ENCODE measurements around the gene BRIP1. TPM values are rescaled to one million over a fixed set of nuclear protein-coding genes. Genes with fewer than 3 reads are reported as not detected.
A peak's percentile ranks its signal among the peaks of the same experiment; 100 is the strongest.

BRIP1 gene
- total RNA-seq, 1 experiment from 2014 or later: 4.7 TPM

DNA sequence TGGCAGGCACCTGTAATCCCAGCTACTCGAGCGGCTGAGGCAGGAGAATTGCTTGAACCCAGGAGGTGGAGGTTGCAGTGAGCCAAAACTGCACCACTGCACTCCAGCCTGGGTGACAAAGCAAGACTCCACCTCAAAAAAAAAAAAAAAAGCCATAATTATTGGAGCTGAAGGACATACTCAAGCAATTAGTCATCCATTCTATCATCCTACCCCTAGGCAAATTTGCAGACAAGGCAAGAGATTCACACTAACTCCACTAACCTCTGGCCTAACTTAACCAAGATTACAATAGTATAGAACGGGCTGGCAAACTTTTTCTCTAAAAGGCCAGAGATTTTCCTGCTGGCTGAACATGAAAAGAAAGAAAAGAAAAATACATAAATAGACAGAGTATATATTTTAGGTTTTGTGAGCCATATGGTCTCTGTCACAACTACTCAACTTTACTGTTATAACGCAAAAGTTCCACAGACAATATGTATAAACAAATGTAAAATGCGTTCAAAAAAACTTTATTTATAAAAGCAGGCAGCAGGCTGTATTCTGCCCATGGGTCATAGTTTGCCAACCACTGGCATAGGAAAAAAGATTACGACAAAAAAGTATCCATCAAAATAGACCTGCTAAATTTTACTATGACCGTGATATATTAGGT lies 29.7 kb downstream of the BRIP1 start:
- Mint-ChIP-seq H3K27me3 (ENCODE audit: insufficient read depth, unreplicated experiment) (no peaks in the 10 kb centered on the region), H3K4me3 (ENCODE audit: unreplicated experiment) (no peak overlapping the region), H3K27ac (ENCODE audit: low read depth, unreplicated experiment) (peak overlapping the region; percentile 21), H3K9me3 (ENCODE audit: unreplicated experiment) (no peaks in the 10 kb centered on the region), H3K36me3 (ENCODE audit: insufficient read depth, unreplicated experiment) (no peaks in the 10 kb centered on the region), H3K4me1 (ENCODE audit: insufficient read depth, unreplicated experiment) (no peaks in the 10 kb centered on the region)
- ChIA-PET POLR2A (interaction anchor here (0.6 to 2.0 kb wide), 10 partner anchors 9 to 518 kb away, joined by 3 to 5 read pairs (median 4); partner anchors contain the start of gene BRIP1), CTCF (interaction anchor here (0.6 to 1.8 kb wide), 9 partner anchors 9 to 421 kb away, joined by 3 to 18 read pairs (median 3); no protein-coding TSS in a partner anchor)
- no TSS peak for BruUV-seq (replicated peaks)
- peak; percentile 84 for DNase-seq (ENCODE audit: unreplicated experiment)
- intact Hi-C loops (cut with micrococcal nuclease): no loop called here
- TF ChIP-seq, protein P1, sequence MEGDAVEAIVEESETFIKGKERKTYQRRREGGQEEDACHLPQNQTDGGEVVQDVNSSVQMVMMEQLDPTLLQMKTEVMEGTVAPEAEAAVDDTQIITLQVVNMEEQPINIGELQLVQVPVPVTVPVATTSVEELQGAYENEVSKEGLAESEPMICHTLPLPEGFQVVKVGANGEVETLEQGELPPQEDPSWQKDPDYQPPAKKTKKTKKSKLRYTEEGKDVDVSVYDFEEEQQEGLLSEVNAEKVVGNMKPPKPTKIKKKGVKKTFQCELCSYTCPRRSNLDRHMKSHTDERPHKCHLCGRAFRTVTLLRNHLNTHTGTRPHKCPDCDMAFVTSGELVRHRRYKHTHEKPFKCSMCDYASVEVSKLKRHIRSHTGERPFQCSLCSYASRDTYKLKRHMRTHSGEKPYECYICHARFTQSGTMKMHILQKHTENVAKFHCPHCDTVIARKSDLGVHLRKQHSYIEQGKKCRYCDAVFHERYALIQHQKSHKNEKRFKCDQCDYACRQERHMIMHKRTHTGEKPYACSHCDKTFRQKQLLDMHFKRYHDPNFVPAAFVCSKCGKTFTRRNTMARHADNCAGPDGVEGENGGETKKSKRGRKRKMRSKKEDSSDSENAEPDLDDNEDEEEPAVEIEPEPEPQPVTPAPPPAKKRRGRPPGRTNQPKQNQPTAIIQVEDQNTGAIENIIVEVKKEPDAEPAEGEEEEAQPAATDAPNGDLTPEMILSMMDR (IDR thresholded peaks at IDR 0.05; ENCODE audit: unreplicated experiment): no peak

DNA sequence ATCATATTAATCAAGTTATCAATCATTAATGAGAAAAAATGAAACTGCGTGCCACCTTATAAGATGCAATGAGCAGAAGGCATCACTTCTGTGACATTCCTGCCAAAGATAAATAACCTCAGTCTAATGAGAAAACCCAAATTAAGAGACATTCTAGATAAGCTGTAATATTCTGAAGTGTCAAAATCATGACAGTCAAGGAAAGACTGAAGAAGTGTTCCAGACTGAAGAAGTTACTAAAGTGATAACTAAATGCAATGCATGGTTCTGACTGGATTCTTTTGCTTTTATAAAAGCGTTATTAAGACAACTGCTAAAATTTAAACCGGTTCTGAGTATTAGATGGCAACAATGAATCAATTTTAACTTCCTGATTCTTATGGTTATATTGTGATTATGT lies 30.9 kb downstream of the BRIP1 start:
- ChIA-PET CTCF (interaction anchor here (1.6 kb wide), 1 partner anchor 420 kb away, joined by 5 read pairs; no protein-coding TSS in a partner anchor), POLR2A (interaction anchor here (1.5 kb wide), 1 partner anchor 11 kb away, joined by 4 read pairs; no protein-coding TSS in a partner anchor)
- Mint-ChIP-seq H3K4me3 (ENCODE audit: unreplicated experiment) (no peak overlapping the region), H3K36me3 (ENCODE audit: insufficient read depth, unreplicated experiment) (peaks cover 7% of the 10 kb centered on the region), H3K4me1 (ENCODE audit: insufficient read depth, unreplicated experiment) (no peaks in the 10 kb centered on the region), H3K27me3 (ENCODE audit: insufficient read depth, unreplicated experiment) (no peaks in the 10 kb centered on the region), H3K9me3 (ENCODE audit: unreplicated experiment) (no peaks in the 10 kb centered on the region), H3K27ac (ENCODE audit: low read depth, unreplicated experiment) (peak overlapping the region; percentile 21)
- DNase-seq (ENCODE audit: unreplicated experiment): no peak
- intact Hi-C loops (cut with micrococcal nuclease): no loop called here
- no TSS peak for BruUV-seq (replicated peaks)
- TF ChIP-seq, protein P1 (IDR thresholded peaks at IDR 0.05; ENCODE audit: unreplicated experiment): no peak

DNA sequence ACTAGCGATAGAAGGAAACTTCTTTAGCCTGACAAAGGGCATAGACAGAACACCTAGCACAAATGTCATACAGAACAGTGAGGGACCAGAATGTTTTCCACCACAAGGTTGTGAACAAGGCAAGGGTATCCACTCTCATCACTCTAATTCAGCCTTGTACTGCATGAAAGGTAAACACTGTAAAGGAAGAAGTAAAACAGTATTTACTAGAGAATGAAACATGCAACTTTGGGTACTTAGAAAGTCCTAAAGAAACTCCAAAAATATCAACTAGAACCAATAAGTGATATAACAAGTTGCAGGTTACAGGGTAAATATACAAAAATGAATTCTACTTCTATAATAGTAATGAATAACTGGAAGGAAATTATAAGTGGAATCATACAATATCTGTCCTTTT lies 32.2 kb downstream of the BRIP1 start:
- Mint-ChIP-seq H3K36me3 (ENCODE audit: insufficient read depth, unreplicated experiment) (peaks cover 7% of the 10 kb centered on the region), H3K4me1 (ENCODE audit: insufficient read depth, unreplicated experiment) (no peaks in the 10 kb centered on the region), H3K4me3 (ENCODE audit: unreplicated experiment) (no peak overlapping the region), H3K9me3 (ENCODE audit: unreplicated experiment) (no peaks in the 10 kb centered on the region), H3K27ac (ENCODE audit: low read depth, unreplicated experiment) (no peak overlapping the region), H3K27me3 (ENCODE audit: insufficient read depth, unreplicated experiment) (no peaks in the 10 kb centered on the region)
- POLR2A ChIA-PET: no interaction called here
- intact Hi-C loops (cut with micrococcal nuclease): no loop called here
- CTCF ChIA-PET: no interaction called here
- TF ChIP-seq, protein P1 (IDR thresholded peaks at IDR 0.05; ENCODE audit: unreplicated experiment): no peak
- no peak for DNase-seq (ENCODE audit: unreplicated experiment)
- no TSS peak for BruUV-seq (replicated peaks)

DNA sequence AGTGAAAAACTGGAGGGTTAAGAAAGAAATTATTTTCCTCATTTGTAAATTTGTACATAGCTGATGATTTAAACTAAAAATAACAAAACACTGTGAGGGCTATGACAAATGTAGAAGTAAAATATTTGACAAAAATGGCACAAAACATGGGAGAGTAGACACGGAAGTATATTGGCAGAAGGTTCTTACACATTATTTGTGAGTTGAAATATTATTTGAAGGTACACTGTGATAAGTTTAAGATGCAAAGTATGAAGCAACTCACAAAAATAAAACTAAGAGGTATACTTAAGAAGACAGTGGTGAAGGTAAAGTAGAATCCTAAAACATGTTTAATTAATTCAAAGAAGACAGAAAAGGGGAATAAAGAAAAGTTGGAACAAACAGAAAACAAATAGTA lies 34.6 kb downstream of the BRIP1 start:
- no peak for DNase-seq (ENCODE audit: unreplicated experiment)
- H3K4me3 Mint-ChIP-seq (ENCODE audit: unreplicated experiment): no peak overlapping the region
- ChIA-PET POLR2A (interaction anchor here (0.7 to 1.3 kb wide), 3 partner anchors 16 to 1229 kb away, joined by 3 to 5 read pairs (median 3); partner anchors contain the start of gene PPM1D), CTCF (no interaction called here)
- no peaks in the 10 kb centered on the region for H3K9me3 Mint-ChIP-seq (ENCODE audit: unreplicated experiment)
- intact Hi-C loops (cut with micrococcal nuclease): no loop called here
- H3K4me1 Mint-ChIP-seq (ENCODE audit: insufficient read depth, unreplicated experiment): no peaks in the 10 kb centered on the region
- TF ChIP-seq, protein P1 (IDR thresholded peaks at IDR 0.05; ENCODE audit: unreplicated experiment): no peak
- peaks cover 7% of the 10 kb centered on the region for H3K36me3 Mint-ChIP-seq (ENCODE audit: insufficient read depth, unreplicated experiment)
- no peaks in the 10 kb centered on the region for H3K27me3 Mint-ChIP-seq (ENCODE audit: insufficient read depth, unreplicated experiment)
- BruUV-seq (replicated peaks): no TSS peak
- no peak overlapping the region for H3K27ac Mint-ChIP-seq (ENCODE audit: low read depth, unreplicated experiment)
